ENCODE measurements around the gene GPR101. TPM values are rescaled to one million over a fixed set of nuclear protein-coding genes. Genes with fewer than 3 reads are reported as not detected.
"Not testable (repeated sequence)": the region's sequence is repeated elsewhere in the genome, so short reads cannot be mapped to it uniquely, and the experiment has no call there.

The GPR101 gene
- total RNA-seq, 2 donors from 2014 or later = not detected

GRCh38 chrX:137032341-137032694 is 1.5 kb downstream of the GPR101 start:
- ATAC-seq (ENCODE audit: insufficient number of reproducible peaks, low FRiP score, low read depth) (no peak), DNase-seq (ENCODE audit: low spot score) (no peak)
- no peaks in the 10 kb centered on the region for H3K9me3 ChIP-seq
- peaks cover 0 to 4% of the 10 kb centered on the region in 2 donors for H3K4me1 ChIP-seq (ENCODE audit: control insufficient read depth in 1 of 2, low read depth in 2 of 2)
- H3K27me3 ChIP-seq (replicated peaks; ENCODE audit: insufficient read depth) = no peaks in the 10 kb centered on the region
- H3K36me3 ChIP-seq = no peaks in the 10 kb centered on the region
- H3K4me3 ChIP-seq = peak overlapping the region; percentile 57
- no peak overlapping the region for H3K27ac ChIP-seq
- TF ChIP-seq, protein P1, sequence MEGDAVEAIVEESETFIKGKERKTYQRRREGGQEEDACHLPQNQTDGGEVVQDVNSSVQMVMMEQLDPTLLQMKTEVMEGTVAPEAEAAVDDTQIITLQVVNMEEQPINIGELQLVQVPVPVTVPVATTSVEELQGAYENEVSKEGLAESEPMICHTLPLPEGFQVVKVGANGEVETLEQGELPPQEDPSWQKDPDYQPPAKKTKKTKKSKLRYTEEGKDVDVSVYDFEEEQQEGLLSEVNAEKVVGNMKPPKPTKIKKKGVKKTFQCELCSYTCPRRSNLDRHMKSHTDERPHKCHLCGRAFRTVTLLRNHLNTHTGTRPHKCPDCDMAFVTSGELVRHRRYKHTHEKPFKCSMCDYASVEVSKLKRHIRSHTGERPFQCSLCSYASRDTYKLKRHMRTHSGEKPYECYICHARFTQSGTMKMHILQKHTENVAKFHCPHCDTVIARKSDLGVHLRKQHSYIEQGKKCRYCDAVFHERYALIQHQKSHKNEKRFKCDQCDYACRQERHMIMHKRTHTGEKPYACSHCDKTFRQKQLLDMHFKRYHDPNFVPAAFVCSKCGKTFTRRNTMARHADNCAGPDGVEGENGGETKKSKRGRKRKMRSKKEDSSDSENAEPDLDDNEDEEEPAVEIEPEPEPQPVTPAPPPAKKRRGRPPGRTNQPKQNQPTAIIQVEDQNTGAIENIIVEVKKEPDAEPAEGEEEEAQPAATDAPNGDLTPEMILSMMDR (IDR thresholded peaks at IDR 0.05) = no peak

DNA sequence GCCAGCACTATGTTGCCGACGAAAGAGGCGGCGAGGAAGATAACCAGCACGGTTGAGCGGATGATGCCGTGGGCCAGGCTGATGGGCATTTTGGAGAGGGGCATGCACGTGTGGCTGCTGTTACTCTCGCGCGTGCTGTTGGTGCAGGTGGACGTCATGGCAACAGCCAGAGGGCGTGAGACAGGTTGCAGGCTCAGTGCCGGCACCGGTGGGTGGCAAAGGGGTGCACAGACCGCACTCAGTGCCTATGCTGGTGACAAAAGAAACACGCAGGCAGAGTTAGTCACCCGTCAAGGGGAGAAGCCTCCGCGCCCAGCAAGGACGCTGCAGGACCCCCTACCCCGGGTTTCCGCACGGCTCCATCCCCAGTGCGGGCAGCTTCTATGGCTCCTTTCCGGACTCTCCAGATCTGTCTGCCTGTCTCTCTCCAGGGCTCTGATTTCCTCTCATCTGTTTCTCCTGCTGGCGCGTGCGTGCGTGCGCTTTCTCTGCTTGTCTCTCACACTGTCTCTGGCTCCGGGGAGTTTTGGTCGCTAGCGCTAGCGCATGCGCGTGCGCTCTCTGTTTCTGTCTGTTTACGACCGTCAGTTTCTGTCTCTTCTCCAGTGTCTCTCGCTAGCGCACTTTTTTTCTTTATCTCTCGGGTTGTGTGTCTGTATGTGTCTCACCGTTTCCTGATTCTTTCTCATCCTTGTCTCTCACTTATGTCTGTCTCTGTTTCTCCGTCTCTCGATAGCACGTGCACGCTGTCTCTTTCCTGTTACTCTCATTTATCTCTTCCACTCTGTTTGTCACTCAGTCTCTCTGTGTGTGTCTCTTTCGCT is 2.1 kb downstream of the GPR101 start:
- TF ChIP-seq, protein P1 (IDR thresholded peaks at IDR 0.05) = no peak
- DNase-seq (ENCODE audit: low spot score) (no peak), ATAC-seq (ENCODE audit: insufficient number of reproducible peaks, low FRiP score, low read depth) (no peak)
- Histone ChIP-seq H3K9me3 (no peaks in the 10 kb centered on the region), H3K4me1 (ENCODE audit: control insufficient read depth in 1 of 2, low read depth in 2 of 2) (peaks cover 0 to 4% of the 10 kb centered on the region in 2 donors), H3K27ac (no peak overlapping the region), H3K36me3 (no peaks in the 10 kb centered on the region), H3K27me3 (replicated peaks; ENCODE audit: insufficient read depth) (no peaks in the 10 kb centered on the region), H3K4me3 (peak overlapping the region; percentile 57)

- Histone ChIP-seq H3K9me3 (no peaks in the 10 kb centered on the region), H3K27me3 (replicated peaks; ENCODE audit: insufficient read depth) (no peaks in the 10 kb centered on the region), H3K4me3 (no peak overlapping the region), H3K36me3 (no peaks in the 10 kb centered on the region), H3K27ac (no peak overlapping the region), H3K4me1 (ENCODE audit: control insufficient read depth in 1 of 2, low read depth in 2 of 2) (peaks cover 0 to 4% of the 10 kb centered on the region in 2 donors)
- no peak for ATAC-seq (ENCODE audit: insufficient number of reproducible peaks, low FRiP score, low read depth)
- TF ChIP-seq, protein P1 (IDR thresholded peaks at IDR 0.05) = no peak
- no peak for DNase-seq (ENCODE audit: low spot score)
Measured at GRCh38 chrX:137031039-137031438, 2.8 kb downstream of the GPR101 start.

GRCh38 chrX:137028699-137029098 is 5.1 kb downstream of the GPR101 start:
- H3K4me1 ChIP-seq (ENCODE audit: control insufficient read depth in 1 of 2, low read depth in 2 of 2) = no peaks in the 10 kb centered on the region
- no peaks in the 10 kb centered on the region for H3K36me3 ChIP-seq
- TF ChIP-seq, protein P1 (IDR thresholded peaks at IDR 0.05) = no peak
- ATAC-seq (ENCODE audit: insufficient number of reproducible peaks, low FRiP score, low read depth) = no peak
- H3K27ac ChIP-seq = no peak overlapping the region
- no peaks in the 10 kb centered on the region for H3K27me3 ChIP-seq (replicated peaks; ENCODE audit: insufficient read depth)
- DNase-seq (ENCODE audit: low spot score) = no peak
- no peak overlapping the region for H3K4me3 ChIP-seq
- H3K9me3 ChIP-seq = no peaks in the 10 kb centered on the region

- TF ChIP-seq, protein P1 (IDR thresholded peaks at IDR 0.05) = no peak
- Histone ChIP-seq H3K27ac (no peak overlapping the region), H3K27me3 (replicated peaks; ENCODE audit: insufficient read depth) (no peaks in the 10 kb centered on the region), H3K4me3 (no peak overlapping the region), H3K4me1 (ENCODE audit: control insufficient read depth in 1 of 2, low read depth in 2 of 2) (no peaks in the 10 kb centered on the region), H3K36me3 (no peaks in the 10 kb centered on the region), H3K9me3 (no peaks in the 10 kb centered on the region)
- DNase-seq (ENCODE audit: low spot score) = no peak
- ATAC-seq (ENCODE audit: insufficient number of reproducible peaks, low FRiP score, low read depth) = no peak
Measured at GRCh38 chrX:137025930-137026329, 7.9 kb downstream of the GPR101 start.

DNA sequence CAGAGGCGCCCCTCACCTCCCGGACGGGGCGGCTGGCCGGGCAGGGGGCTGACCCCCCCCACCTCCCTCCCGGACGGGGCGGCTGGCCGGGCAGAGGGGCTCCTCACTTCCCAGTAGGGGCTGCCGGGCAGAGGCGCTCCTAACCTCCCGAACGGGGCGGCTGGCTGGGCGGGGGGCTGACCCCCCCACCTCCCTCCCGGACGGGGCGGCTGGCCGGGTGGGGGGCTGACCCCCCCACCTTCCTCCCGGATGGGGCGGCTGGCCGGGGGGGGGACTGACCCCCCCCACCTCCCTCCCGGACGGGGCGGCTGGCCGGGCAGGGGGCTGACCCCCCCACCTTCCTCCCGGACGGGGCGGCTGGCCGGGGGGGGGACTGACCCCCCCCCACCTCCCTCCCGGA is 33.6 kb downstream of the GPR101 start:
- H3K36me3 ChIP-seq; ATAC-seq (ENCODE audit: insufficient number of reproducible peaks, low FRiP score, low read depth); H3K27me3 ChIP-seq (replicated peaks; ENCODE audit: insufficient read depth); DNase-seq (ENCODE audit: low spot score); H3K4me3 ChIP-seq; H3K4me1 ChIP-seq (ENCODE audit: control insufficient read depth in 1 of 2, low read depth in 2 of 2); H3K9me3 ChIP-seq; H3K27ac ChIP-seq: not testable (repeated sequence)
